Measurements from ENCODE around the gene CHIT1. TPM values are rescaled to one million over a fixed set of nuclear protein-coding genes. Genes with fewer than 3 reads are reported as not detected.

Gene CHIT1
- total RNA-seq, 3 donors from 2014 or later, result 0.05 to 0.23 TPM; not detected in 1

DNA sequence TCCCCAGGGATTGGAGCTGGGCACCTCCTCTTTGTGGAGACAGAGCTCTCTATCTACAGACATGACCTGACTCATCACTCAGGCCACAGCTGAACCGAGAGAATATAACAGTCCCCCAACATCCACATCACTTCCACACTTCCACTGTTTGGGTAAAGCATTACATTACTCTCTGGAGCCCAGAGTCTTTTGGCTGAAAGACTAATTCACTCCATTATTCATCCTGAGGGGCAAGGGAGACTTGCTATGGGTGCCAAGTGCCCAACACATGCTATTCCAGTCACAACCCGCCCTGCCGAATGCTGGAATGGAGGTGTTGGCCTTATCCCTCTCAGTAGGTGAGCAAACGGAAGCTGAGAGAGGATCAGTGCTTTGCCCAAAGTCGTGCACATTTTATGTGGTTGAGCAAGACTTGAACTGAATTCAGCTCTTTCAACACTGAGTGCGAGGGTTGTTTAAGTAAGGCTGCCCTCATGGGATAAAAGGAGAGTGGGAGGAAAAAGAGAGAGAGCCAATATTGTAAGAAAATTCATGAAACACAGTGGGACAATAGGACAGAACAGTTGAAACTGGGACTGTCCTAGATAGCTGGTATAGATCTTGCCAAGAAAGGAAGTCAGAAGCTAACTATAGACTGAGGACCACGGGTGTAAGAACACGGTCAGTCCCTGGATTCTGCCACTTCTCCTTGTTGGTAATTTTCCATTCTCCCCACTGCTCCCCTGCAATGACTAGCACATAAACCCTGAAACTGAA is 29.5 kb downstream of the CHIT1 start:
- Mint-ChIP-seq H3K27me3 (ENCODE audit: low read depth) (peaks cover 30% of the 10 kb centered on the region), H3K4me3 (no peak overlapping the region), H3K9me3 (no peaks in the 10 kb centered on the region), H3K36me3 (ENCODE audit: insufficient read depth) (no peaks in the 10 kb centered on the region), H3K4me1 (ENCODE audit: low read depth) (no peaks in the 10 kb centered on the region)
- DNase-seq, result no peak
- ATAC-seq, result no peak

DNA sequence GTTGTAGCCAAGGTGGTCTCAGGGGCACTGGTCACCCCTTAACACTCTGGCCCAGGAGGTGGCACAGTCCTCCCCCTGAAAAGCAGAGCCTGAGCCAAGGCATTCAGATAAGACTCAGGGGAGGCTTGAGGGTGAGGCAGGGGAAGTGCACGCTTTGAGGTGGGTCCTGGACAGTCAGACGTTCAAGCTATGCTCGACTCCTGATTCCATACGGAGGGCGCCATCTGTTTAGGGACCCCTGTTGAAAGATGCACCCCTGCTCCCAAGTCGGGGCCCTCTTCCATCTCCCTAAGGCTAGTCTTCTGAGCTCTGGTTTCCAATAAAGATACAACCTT is 30.0 kb downstream of the CHIT1 start:
- Mint-ChIP-seq H3K4me3 (no peak overlapping the region), H3K9me3 (no peaks in the 10 kb centered on the region), H3K4me1 (ENCODE audit: low read depth) (no peaks in the 10 kb centered on the region), H3K27me3 (ENCODE audit: low read depth) (peaks cover 30% of the 10 kb centered on the region), H3K36me3 (ENCODE audit: insufficient read depth) (no peaks in the 10 kb centered on the region)
- ATAC-seq (no peak), DNase-seq (no peak)

DNA sequence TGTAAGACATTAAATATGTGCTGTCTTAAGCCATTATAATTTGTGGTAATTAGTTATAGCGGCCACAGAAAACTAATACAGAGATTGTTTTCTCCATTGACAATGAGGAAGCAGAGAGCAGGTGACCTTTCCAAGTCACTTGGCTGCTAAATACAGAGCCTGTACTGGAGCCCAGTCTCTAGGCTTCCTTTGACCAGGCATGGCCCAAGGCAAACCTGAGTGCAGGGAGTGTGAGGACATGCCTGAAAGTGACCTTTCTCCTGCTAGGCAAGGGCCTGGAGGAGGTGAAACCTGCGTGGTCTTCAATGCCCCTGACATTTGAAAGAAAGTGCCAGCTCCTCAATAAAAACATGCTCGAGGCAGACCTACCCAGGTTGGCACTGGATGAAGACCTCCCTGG is 30.5 kb downstream of the CHIT1 start:
- Mint-ChIP-seq H3K27me3 (ENCODE audit: low read depth) (peaks cover 30% of the 10 kb centered on the region), H3K4me3 (no peak overlapping the region), H3K9me3 (no peaks in the 10 kb centered on the region), H3K36me3 (ENCODE audit: insufficient read depth) (no peaks in the 10 kb centered on the region), H3K4me1 (ENCODE audit: low read depth) (no peaks in the 10 kb centered on the region)
- DNase-seq (no peak), ATAC-seq (no peak)

DNA sequence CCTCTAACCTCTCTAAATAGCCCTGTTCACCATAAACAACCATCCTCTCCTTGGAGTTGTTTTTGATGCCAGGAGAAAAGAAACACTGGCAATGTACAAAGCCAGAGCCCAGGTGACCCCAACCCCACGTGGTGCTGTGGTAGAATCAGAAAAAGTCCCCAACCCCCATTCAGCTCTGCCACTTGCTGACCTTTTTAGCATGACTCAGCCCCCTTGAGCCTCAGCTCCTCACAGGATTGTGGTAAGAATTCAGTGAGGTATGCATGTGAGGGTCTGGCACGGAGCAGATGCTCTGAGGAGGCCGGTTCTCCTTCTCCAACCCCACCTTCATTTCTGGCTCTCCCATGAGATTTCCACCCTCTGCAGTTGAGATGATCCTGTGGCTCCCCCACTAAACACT is 31.8 kb downstream of the CHIT1 start:
- H3K36me3 Mint-ChIP-seq (ENCODE audit: insufficient read depth), result no peaks in the 10 kb centered on the region
- DNase-seq, result no peak
- no peaks in the 10 kb centered on the region for H3K9me3 Mint-ChIP-seq
- no peaks in the 10 kb centered on the region for H3K4me1 Mint-ChIP-seq (ENCODE audit: low read depth)
- H3K4me3 Mint-ChIP-seq, result no peak overlapping the region
- peaks cover 28% of the 10 kb centered on the region for H3K27me3 Mint-ChIP-seq (ENCODE audit: low read depth)
- ATAC-seq, result no peak

DNA sequence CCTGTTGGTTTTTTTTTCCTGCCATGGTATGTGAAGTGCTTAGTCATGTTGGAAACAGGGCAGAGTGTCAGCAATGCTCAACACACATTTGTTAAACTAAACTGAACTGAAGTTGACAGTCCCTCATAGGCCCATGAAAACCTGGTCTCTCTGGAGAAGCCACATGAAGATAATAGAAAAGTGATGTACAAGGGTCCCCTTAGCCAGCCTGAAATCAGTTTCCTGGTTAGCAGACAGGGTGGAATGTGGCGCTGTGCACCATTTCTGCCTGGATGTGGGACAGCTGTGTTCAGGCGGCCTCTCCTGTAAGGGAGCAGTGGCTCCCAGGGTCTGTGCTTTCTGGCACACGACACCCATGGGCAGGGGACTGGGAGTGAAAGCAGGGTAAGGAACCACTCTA is 33.1 kb downstream of the CHIT1 start:
- no peak for ATAC-seq
- H3K27me3 Mint-ChIP-seq (ENCODE audit: low read depth), result peaks cover 21% of the 10 kb centered on the region

DNA sequence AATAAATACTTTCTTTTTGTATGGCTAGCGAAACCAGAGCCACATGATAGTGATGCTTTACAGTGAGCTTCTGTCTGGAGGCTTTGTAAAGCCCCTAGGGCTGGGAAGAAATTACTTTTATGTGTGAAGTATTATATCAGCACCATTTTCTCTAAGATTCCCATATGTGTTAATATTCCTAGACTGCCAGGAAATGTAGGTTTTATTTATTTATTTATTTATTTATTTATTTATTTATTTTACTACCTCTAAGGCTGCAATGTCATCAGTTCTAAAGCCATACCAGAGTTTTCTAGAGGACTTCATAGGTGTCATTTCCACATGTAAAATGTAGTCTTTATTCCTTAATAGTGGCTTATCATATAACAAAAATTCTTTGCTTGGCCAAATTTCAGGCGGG is 38.5 kb downstream of the CHIT1 start:
- no peaks in the 10 kb centered on the region for H3K9me3 Mint-ChIP-seq
- H3K4me3 Mint-ChIP-seq, result no peak overlapping the region
- DNase-seq (no peak), ATAC-seq (no peak)
- peaks cover 3% of the 10 kb centered on the region for H3K27me3 Mint-ChIP-seq (ENCODE audit: low read depth)
- H3K4me1 Mint-ChIP-seq (ENCODE audit: low read depth), result no peaks in the 10 kb centered on the region
- H3K36me3 Mint-ChIP-seq (ENCODE audit: insufficient read depth), result no peaks in the 10 kb centered on the region

More for the DNA sequence above, 33.1 kb downstream of the CHIT1 start:
- Mint-ChIP-seq H3K4me1 (ENCODE audit: low read depth) (no peaks in the 10 kb centered on the region), H3K9me3 (no peaks in the 10 kb centered on the region), H3K36me3 (ENCODE audit: insufficient read depth) (no peaks in the 10 kb centered on the region), H3K4me3 (no peak overlapping the region)
- no peak for DNase-seq

DNA sequence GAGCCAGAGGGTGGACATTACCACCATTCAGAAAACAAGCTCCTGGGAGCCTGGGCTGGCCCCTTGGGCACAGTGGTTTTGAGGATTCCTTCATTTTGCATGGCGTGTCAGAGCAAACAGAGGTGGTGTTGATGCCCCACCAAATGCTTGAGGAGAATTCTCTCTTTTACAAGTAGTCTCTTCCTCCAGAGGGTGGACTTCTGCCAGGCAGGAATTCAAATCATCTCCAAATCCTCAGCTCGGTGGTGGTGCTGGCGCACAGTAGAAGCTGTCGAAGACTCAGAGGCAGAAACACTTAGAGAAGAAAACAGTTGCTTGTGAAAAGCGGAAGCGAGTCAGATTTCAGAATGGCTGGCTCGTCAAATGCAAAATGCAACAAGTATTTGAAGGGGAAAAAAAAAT is 39.5 kb downstream of the CHIT1 start:
- ATAC-seq (no peak), DNase-seq (no peak)
- Mint-ChIP-seq H3K4me1 (ENCODE audit: low read depth) (no peaks in the 10 kb centered on the region), H3K4me3 (no peak overlapping the region), H3K36me3 (ENCODE audit: insufficient read depth) (no peaks in the 10 kb centered on the region), H3K9me3 (no peaks in the 10 kb centered on the region), H3K27me3 (ENCODE audit: low read depth) (no peaks in the 10 kb centered on the region)

DNA sequence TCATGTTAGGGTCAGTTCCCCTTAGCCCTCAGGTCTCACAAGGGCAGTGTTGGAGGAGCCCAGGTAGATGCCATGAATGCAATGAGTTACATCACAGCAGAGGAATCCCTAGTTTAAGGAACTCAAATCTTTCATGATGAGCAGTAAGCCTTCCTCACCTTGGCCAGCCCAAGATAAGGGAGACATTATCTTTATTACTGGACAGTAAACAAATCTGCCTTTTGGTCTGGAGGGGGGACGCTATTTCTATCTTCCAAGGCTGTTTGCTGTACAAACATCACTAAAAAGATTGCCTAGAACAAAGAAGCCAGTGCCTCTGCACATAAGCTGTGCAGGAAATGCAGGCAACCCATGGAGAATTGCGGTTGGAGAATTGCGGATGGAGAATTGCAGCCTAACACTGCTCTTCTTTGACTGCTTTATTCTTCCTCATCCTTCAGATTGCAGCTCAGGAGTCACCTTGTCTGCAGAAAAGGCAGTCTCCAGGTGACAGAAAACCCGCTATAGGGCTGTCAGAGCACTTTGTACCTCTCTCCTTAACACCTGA is 40.7 kb downstream of the CHIT1 start:
- Mint-ChIP-seq H3K27me3 (ENCODE audit: low read depth) (peaks cover 2% of the 10 kb centered on the region), H3K4me3 (no peak overlapping the region), H3K4me1 (ENCODE audit: low read depth) (no peaks in the 10 kb centered on the region), H3K9me3 (no peaks in the 10 kb centered on the region), H3K36me3 (ENCODE audit: insufficient read depth) (no peaks in the 10 kb centered on the region)
- no peak for ATAC-seq
- no peak for DNase-seq

DNA sequence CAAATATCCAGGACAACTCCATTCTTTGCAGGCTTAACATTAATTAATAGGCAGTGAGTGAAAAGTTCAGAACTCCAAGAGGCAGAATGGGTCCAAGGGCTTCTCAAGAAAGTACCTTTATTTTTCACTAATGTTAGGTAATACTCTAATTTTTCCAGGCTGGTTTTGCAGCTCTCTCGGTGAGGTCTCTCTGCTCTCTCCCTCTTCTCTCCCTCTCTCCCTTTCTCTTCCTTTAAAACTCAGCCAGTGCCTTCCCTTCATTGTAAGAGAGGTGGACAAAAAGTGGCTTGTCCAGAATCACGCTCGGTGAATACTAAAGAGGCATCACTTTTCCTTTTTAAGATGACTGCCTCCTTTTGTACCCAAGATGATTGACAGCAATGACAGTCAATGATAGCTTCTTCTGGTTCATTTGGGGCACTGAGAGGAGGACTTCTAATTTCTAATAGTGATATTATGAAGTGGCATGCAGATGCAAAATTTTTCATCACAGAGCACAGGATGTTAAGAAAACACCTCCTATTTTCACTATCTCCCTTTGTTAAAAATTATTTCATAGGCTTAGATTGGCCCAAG is 41.7 kb downstream of the CHIT1 start:
- Mint-ChIP-seq H3K9me3 (no peaks in the 10 kb centered on the region), H3K36me3 (ENCODE audit: insufficient read depth) (no peaks in the 10 kb centered on the region), H3K4me1 (ENCODE audit: low read depth) (no peaks in the 10 kb centered on the region), H3K4me3 (no peak overlapping the region), H3K27me3 (ENCODE audit: low read depth) (peaks cover 2% of the 10 kb centered on the region)
- no peak for ATAC-seq
- DNase-seq, result no peak

DNA sequence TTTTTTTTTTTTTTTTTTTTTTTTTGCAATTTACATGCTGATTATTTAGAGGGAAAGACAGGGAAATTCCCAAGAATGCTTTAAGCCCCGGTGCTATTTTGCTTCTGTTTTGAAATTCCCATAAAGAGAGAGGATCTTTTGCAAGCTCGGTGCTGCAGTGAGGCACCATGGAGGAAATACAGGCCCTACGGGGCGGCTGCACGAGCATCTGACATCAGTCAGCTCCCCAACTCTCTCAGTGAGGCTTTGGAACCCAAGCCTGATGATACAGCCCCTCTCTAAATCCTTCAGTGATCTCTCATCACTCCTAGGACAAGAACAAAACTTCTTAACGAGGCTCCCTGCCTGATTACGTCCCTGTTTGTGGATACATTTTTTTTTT is 42.2 kb downstream of the CHIT1 start:
- no peaks in the 10 kb centered on the region for H3K36me3 Mint-ChIP-seq (ENCODE audit: insufficient read depth)
- no peak for ATAC-seq

DNA sequence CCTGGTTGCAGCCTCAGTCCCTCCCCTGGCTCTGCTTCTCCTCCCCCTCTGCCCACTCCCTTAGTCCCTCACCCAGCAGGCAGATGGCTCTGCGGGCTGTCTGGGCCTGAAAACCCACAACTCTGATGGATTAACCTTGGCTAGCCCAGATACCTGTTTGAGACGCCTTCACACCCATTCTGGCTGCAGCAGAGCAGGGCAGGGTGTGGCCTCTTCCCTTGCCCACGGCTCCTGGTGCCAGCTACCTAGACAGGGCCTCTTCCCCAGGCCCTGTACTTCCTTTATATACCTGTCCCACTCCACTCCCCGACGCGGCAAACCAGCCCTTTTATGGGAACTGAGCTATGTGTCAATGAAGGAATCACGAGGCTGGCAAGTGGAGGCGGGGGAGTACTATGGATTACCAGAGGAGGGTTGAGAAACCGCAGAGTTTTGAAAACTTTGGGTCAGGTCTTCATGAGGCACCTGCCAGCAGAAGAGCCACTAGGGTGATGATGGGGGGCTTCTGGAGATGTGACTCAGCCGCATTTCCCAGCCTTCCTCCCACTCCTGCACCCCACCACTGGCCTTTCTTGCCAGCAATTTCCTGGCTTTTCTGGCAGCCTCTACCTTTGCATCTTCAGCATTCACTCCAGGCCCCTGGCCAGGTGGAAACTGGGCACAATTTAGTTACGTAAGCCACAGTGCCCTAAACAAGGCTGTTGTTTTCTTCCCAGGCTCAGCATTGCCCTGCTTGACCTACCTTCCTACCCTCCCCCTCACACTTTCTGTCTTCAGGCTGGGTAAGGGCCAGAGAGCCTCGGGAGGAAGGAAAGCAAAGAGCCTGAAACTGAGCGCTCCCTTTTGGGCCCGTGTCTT is 42.8 kb downstream of the CHIT1 start, which contains the start of gene CHI3L1:
CHI3L1 (minus strand) TSS at position 259 of the 858 bp plus-strand sequence; CDS start at position 178, 81 bp downstream.
- Mint-ChIP-seq H3K27me3 (ENCODE audit: low read depth) (peaks cover 2% of the 10 kb centered on the region), H3K9me3 (no peaks in the 10 kb centered on the region), H3K4me1 (ENCODE audit: low read depth) (no peaks in the 10 kb centered on the region), H3K4me3 (no peak within 1 kb of the TSS), H3K36me3 (ENCODE audit: insufficient read depth) (no peaks in the 10 kb centered on the region)
- ATAC-seq, result no peak
- no peak for DNase-seq

More for the DNA sequence above, 42.2 kb downstream of the CHIT1 start:
- Mint-ChIP-seq H3K27me3 (ENCODE audit: low read depth) (peaks cover 2% of the 10 kb centered on the region), H3K9me3 (no peaks in the 10 kb centered on the region), H3K4me3 (no peak overlapping the region), H3K4me1 (ENCODE audit: low read depth) (no peaks in the 10 kb centered on the region)
- DNase-seq, result no peak

DNA sequence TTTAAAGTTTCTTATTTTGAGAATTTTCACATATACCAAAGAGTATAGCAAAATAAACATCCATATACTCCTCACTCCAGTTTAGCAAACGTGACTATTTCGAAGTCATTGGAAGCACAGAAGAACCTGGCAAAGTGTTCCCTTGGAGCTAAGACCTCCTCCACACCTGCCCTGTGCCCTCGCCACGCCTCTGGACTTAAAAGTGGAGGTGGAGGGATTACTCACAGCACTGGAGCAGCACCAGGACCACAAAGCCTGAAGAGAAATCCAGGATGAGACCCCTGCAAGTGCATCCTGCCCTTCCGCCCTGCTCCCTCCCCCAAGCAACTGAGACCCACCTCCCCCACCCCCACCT is 43.4 kb downstream of the CHIT1 start:
- no peak for DNase-seq
- no peaks in the 10 kb centered on the region for H3K9me3 Mint-ChIP-seq
- no peak overlapping the region for H3K4me3 Mint-ChIP-seq
- no peaks in the 10 kb centered on the region for H3K36me3 Mint-ChIP-seq (ENCODE audit: insufficient read depth)
- H3K27me3 Mint-ChIP-seq (ENCODE audit: low read depth), result peaks cover 2% of the 10 kb centered on the region
- no peaks in the 10 kb centered on the region for H3K4me1 Mint-ChIP-seq (ENCODE audit: low read depth)
- ATAC-seq, result no peak

DNA sequence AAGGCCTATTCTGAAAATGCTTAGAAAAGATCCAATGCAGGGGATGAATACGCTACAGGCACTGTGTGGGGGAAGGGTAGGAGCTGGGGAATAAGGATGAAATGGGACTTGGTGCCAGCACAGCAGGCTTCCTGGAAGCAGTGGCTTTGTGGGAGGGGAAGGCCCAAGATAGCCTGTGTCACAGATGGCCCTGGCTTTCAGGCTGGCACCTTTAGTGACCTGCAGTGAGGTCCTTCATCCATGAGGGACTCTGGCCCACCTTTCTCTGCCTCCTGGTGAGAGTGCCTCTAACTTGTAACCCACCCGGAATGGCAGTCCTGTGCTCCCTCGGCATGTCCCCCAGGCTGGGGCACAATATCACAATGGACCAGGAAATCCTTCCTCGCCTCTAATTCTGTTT is 43.9 kb downstream of the CHIT1 start:
- no peaks in the 10 kb centered on the region for H3K4me1 Mint-ChIP-seq (ENCODE audit: low read depth)
- H3K4me3 Mint-ChIP-seq, result no peak overlapping the region
- ATAC-seq (no peak), DNase-seq (no peak)
- no peaks in the 10 kb centered on the region for H3K9me3 Mint-ChIP-seq
- no peaks in the 10 kb centered on the region for H3K36me3 Mint-ChIP-seq (ENCODE audit: insufficient read depth)
- H3K27me3 Mint-ChIP-seq (ENCODE audit: low read depth), result peaks cover 2% of the 10 kb centered on the region

DNA sequence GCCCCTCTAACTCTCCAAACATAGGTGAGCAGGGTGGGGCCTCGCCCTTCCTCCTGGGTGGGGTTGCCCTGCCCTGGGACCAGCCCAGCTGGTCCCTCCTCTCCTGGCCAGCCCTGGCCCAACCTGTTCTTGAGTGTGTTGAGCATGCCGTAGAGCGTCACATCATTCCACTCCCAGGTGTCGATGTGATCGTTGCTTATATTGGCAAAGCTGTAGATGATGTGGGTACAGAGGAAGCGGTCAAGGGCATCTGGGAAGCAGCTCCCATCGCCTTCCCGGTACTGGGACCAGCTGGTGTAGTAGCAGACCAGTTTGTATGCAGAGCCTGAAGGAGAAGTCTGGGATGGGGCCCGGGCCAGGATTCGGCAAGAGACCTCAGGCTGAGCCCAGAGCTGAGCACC is 44.4 kb downstream of the CHIT1 start:
- DNase-seq (no peak), ATAC-seq (no peak)
- Mint-ChIP-seq H3K4me3 (no peak overlapping the region), H3K4me1 (ENCODE audit: low read depth) (no peaks in the 10 kb centered on the region), H3K27me3 (ENCODE audit: low read depth) (peaks cover 2% of the 10 kb centered on the region), H3K9me3 (no peaks in the 10 kb centered on the region), H3K36me3 (ENCODE audit: insufficient read depth) (no peaks in the 10 kb centered on the region)
